NOMO-1 (cell line): Measurements from ENCODE around the gene GNGT2.

ENCODE experiments used
- DNase-seq, 2 experiments: peaks; one replicate each; lab custom pipeline; 2025; ENCODE audit not compliant: unreplicated experiment in 2 of 2; lab: John Stamatoyannopoulos, UW

The GNGT2 gene

GRCh38 chr17:49229805-49230600 lies 19.6 kb upstream of the GNGT2 start:
- DNase-seq: no peak

- no peak for DNase-seq
These were observed 18.9 kb upstream of the GNGT2 start for GRCh38 chr17:49229076-49229804.

- peak in 1 of 2 experiments; percentile 65 for DNase-seq
These were observed 17.3 kb upstream of the GNGT2 start for GRCh38 chr17:49227436-49228261.

GRCh38 chr17:49226771-49227435 lies 16.5 kb upstream of the GNGT2 start:
- DNase-seq: no peak

- no peak for DNase-seq
These were observed 15.3 kb upstream of the GNGT2 start for GRCh38 chr17:49225554-49226236.

GRCh38 chr17:49224997-49225337 lies 14.6 kb upstream of the GNGT2 start:
- no peak for DNase-seq

GRCh38 chr17:49224198-49224996 lies 14.0 kb upstream of the GNGT2 start:
- no peak for DNase-seq

GRCh38 chr17:49223517-49224197 lies 13.3 kb upstream of the GNGT2 start:
- DNase-seq: peak; percentile 15 to 17

- DNase-seq: no peak
These were observed 12.8 kb upstream of the GNGT2 start for GRCh38 chr17:49223168-49223516.

GRCh38 chr17:49219987-49220386 lies 9.6 kb upstream of the GNGT2 start:
- DNase-seq: no peak

GRCh38 chr17:49218941-49219913 lies 8.9 kb upstream of the GNGT2 start:
- DNase-seq: peak; percentile 25 to 37

GRCh38 chr17:49217651-49218413 lies 7.5 kb upstream of the GNGT2 start:
- peak; percentile 53 to 59 for DNase-seq

- DNase-seq: peak; percentile 22 to 31
These were observed 6.7 kb upstream of the GNGT2 start for GRCh38 chr17:49216953-49217650.

- no peak for DNase-seq
These were observed 6.1 kb upstream of the GNGT2 start for GRCh38 chr17:49216482-49216881.

- DNase-seq: no peak
These were observed 4.4 kb upstream of the GNGT2 start for GRCh38 chr17:49214676-49215360.

GRCh38 chr17:49213847-49214246 lies 3.5 kb upstream of the GNGT2 start:
- DNase-seq: no peak
